Mesenchymal stem cell (in vitro differentiated cells and primary cell): Measurements from ENCODE around the gene APPL2. TPM values are rescaled to one million over a fixed set of nuclear protein-coding genes. Genes with fewer than 3 reads are reported as not detected.

Experiments used
- DNase-seq: peaks from one replicate; pipeline ENCODE4 v3.0.0-alpha.2; 2013
- H2AFZ ChIP-seq: one replicate; pipeline ENCODE4 v1.6.1; 2013; ENCODE audit warnings: low read depth, mild to moderate bottlenecking, control low read depth, inconsistent platforms, low read length, moderate library complexity
- H2AK5ac ChIP-seq: 2 replicates; pipeline ENCODE4 v1.6.1; 2013; ENCODE audit warnings: low read length, moderate library complexity, mild to moderate bottlenecking, inconsistent platforms; ENCODE audit not compliant: severe bottlenecking
- H2BK120ac ChIP-seq: one replicate; pipeline ENCODE4 v1.6.1; 2013; ENCODE audit warnings: low read depth, mild to moderate bottlenecking, inconsistent platforms, low read length, moderate library complexity
- H2BK12ac ChIP-seq, 2 experiments: one replicate each; pipeline ENCODE4 v1.6.1; 2013; ENCODE audit warnings: inconsistent platforms in 2 of 2, low read length in 2 of 2, mild to moderate bottlenecking in 2 of 2, moderate library complexity in 2 of 2, control low read depth in 1 of 2
- H2BK15ac ChIP-seq: one replicate; pipeline ENCODE4 v1.6.1; 2013; ENCODE audit warnings: mild to moderate bottlenecking, low read depth, inconsistent platforms; ENCODE audit not compliant: poor library complexity, severe bottlenecking
- H2BK5ac ChIP-seq: 2 replicates; pipeline ENCODE4 v1.6.1; 2013; ENCODE audit warnings: low read depth, mild to moderate bottlenecking, low read length, control low read depth, inconsistent platforms; ENCODE audit not compliant: poor library complexity, severe bottlenecking
- H3K14ac ChIP-seq, 2 experiments: one replicate each; pipeline ENCODE4 v1.6.1; 2013; ENCODE audit warnings: inconsistent platforms in 2 of 2, low read length in 2 of 2, control low read depth in 1 of 2, mild to moderate bottlenecking in 1 of 2, moderate library complexity in 1 of 2
- H3K18ac ChIP-seq, 2 experiments: one replicate each; pipeline ENCODE4 v1.6.1; 2013; ENCODE audit warnings: inconsistent platforms in 2 of 2, low read length in 2 of 2, control low read depth in 1 of 2, low read depth in 1 of 2, mild to moderate bottlenecking in 1 of 2
- H3K23ac ChIP-seq, 2 experiments: one replicate each; pipeline ENCODE4 v1.6.1; 2013; ENCODE audit warnings: inconsistent platforms in 2 of 2, low read length in 2 of 2, mild to moderate bottlenecking in 2 of 2, moderate library complexity in 2 of 2, control low read depth in 1 of 2
- H3K27ac ChIP-seq: 2 replicates; pipeline ENCODE4 v1.5.1; 2013; ENCODE audit warnings: mild to moderate bottlenecking, moderate library complexity, low read length, control low read depth, inconsistent platforms; ENCODE audit not compliant: poor library complexity, severe bottlenecking
- H3K27me3 ChIP-seq, 2 experiments: 2 replicates each; pipeline versions ENCODE4 v1.6.1 to v1.7.0; 2013; ENCODE audit warnings: low read length in 2 of 2, mild to moderate bottlenecking in 2 of 2, moderate library complexity in 2 of 2, control low read depth in 1 of 2, inconsistent platforms in 1 of 2; ENCODE audit not compliant: control insufficient read depth in 1 of 2, insufficient read depth in 1 of 2
- H3K36me3 ChIP-seq, 2 experiments: 2 replicates each; pipeline versions ENCODE4 v1.6.1 to v1.7.0; 2013; ENCODE audit warnings: low read length in 2 of 2, control low read depth in 1 of 2, inconsistent platforms in 1 of 2, low read depth in 1 of 2, mild to moderate bottlenecking in 1 of 2; ENCODE audit not compliant: insufficient read depth in 2 of 2, control insufficient read depth in 1 of 2
- H3K4ac ChIP-seq, 2 experiments: one replicate each; pipeline ENCODE4 v1.6.1; 2013; ENCODE audit warnings: inconsistent platforms in 2 of 2, low read length in 2 of 2, mild to moderate bottlenecking in 2 of 2, moderate library complexity in 2 of 2, control low read depth in 1 of 2, low read depth in 1 of 2
- H3K4me1 ChIP-seq: 2 replicates; pipeline ENCODE4 v1.6.1; 2013; ENCODE audit warnings: low read depth, low read length, control low read depth; ENCODE audit not compliant: control insufficient read depth, insufficient read depth
- H3K4me2 ChIP-seq: 2 replicates; pipeline ENCODE4 v1.6.1; 2013; ENCODE audit warnings: low read length, mild to moderate bottlenecking, inconsistent platforms; ENCODE audit not compliant: poor library complexity, severe bottlenecking
- H3K4me3 ChIP-seq, 2 experiments: 2 replicates each; pipeline versions ENCODE4 v1.5.1 to v1.7.0; 2013; ENCODE audit warnings: low read length in 2 of 2, mild to moderate bottlenecking in 2 of 2, control low read depth in 1 of 2, low read depth in 1 of 2; ENCODE audit not compliant: insufficient read depth in 1 of 2
- H3K79me1 ChIP-seq: replicated peaks from 2 replicates; pipeline ENCODE4 v1.6.1; 2013; ENCODE audit warnings: mild to moderate bottlenecking, control low read depth, low read length, inconsistent platforms; ENCODE audit not compliant: poor library complexity, severe bottlenecking
- H3K9ac ChIP-seq: 2 replicates; pipeline ENCODE4 v1.7.0; 2013; ENCODE audit warnings: mild to moderate bottlenecking, low read length, moderate library complexity
- H3K9me3 ChIP-seq: 2 replicates; pipeline ENCODE4 v1.7.0; 2013; ENCODE audit warnings: mild to moderate bottlenecking, low read length; ENCODE audit not compliant: control insufficient read depth
- H4K8ac ChIP-seq: one replicate; pipeline ENCODE4 v1.6.1; 2013; ENCODE audit warnings: inconsistent platforms, mild to moderate bottlenecking, low read length, moderate library complexity
- H4K91ac ChIP-seq: one replicate; pipeline ENCODE4 v1.6.1; 2013; ENCODE audit warnings: mild to moderate bottlenecking, low read length, inconsistent platforms
- WGBS: methylation state at CpG from one replicate; pipeline ENCODE4 v1.1.7; 2013; ENCODE audit warnings: mixed read lengths; 5-methylcytosine and 5-hydroxymethylcytosine counted together
- polyA plus RNA-seq, 2 experiments: library from polyadenylated mRNA; stranded (reverse); fragments of 200-250 nt; gene quantifications; one replicate each; pipeline ENCODE4 v1.2.3, GENCODE V29; 2013

The APPL2 gene
- polyA plus RNA-seq (2013, experiment 1 of 2) = 14.5 TPM
- polyA plus RNA-seq (2013, experiment 2 of 2) = 16.6 TPM

- peak within 1 kb of the TSS; percentile 68 for H2BK5ac ChIP-seq
- H3K4me1 ChIP-seq = peaks cover 3% of the 10 kb centered on the region
- H2BK120ac ChIP-seq = peak within 1 kb of the TSS; percentile 21
- peak; percentile 90 for DNase-seq
- H3K9me3 ChIP-seq = no peaks in the 10 kb centered on the region
- H3K4me2 ChIP-seq = peak within 1 kb of the TSS; percentile 85
- peak within 1 kb of the TSS; percentile 94 to 97 for H3K18ac ChIP-seq
- H3K27ac ChIP-seq = peak within 1 kb of the TSS; percentile 84
- WGBS = under 1% methylated on average over 78 of the region's 80 CpGs
- peak within 1 kb of the TSS in 1 of 2 experiments; percentile 14 for H3K23ac ChIP-seq
- H2BK15ac ChIP-seq = peak within 1 kb of the TSS; percentile 96
- peaks cover 2% of the 10 kb centered on the region for H3K79me1 ChIP-seq
- no peaks in the 10 kb centered on the region for H3K27me3 ChIP-seq
- H2BK12ac ChIP-seq = peak within 1 kb of the TSS in 1 of 2 experiments; percentile 98
- H3K36me3 ChIP-seq = peaks cover 3 to 8% of the 10 kb centered on the region in 2 experiments
- peak within 1 kb of the TSS; percentile 90 to 94 for H3K4me3 ChIP-seq
- peak within 1 kb of the TSS; percentile 73 to 85 for H3K4ac ChIP-seq
- peak within 1 kb of the TSS; percentile 66 for H2AFZ ChIP-seq
- H3K9ac ChIP-seq = peak within 1 kb of the TSS; percentile 92
- peak within 1 kb of the TSS; percentile 76 for H2AK5ac ChIP-seq
- peak within 1 kb of the TSS; percentile 93 for H4K91ac ChIP-seq
- H3K14ac ChIP-seq = peak within 1 kb of the TSS in 1 of 2 experiments; percentile 98
- H4K8ac ChIP-seq = peak within 1 kb of the TSS; percentile 86
Observed at GRCh38 chr12:105235732-105236476, at the start of gene APPL2. Gene APPL2, minus strand, starts transcription at chr12:105236174. Its CDS starts 162 bp downstream, at chr12:105236012.

GRCh38 chr12:105285378-105285777 lies 49.4 kb upstream of the APPL2 start:
- Histone ChIP-seq H3K36me3 (no peaks in the 10 kb centered on the region), H3K4me3 (no peak overlapping the region), H2BK12ac (no peak overlapping the region), H2AK5ac (no peak overlapping the region), H3K14ac (no peak overlapping the region), H3K4me1 (no peaks in the 10 kb centered on the region), H3K18ac (no peak overlapping the region), H2BK5ac (no peak overlapping the region), H2BK15ac (no peak overlapping the region), H4K8ac (no peak overlapping the region), H3K23ac (no peak overlapping the region), H2BK120ac (no peak overlapping the region), H3K9me3 (no peaks in the 10 kb centered on the region), H3K27me3 (no peaks in the 10 kb centered on the region), H2AFZ (no peak overlapping the region), H4K91ac (no peak overlapping the region), H3K4ac (no peak overlapping the region), H3K79me1 (no peaks in the 10 kb centered on the region), H3K27ac (no peak overlapping the region), H3K9ac (no peak overlapping the region), H3K4me2 (no peak overlapping the region)
- no peak for DNase-seq
- no CpG with 5 or more reads among the region's 1 CpG for WGBS

GRCh38 chr12:105281694-105282049 lies 45.7 kb upstream of the APPL2 start:
- Histone ChIP-seq H3K4me3 (no peak overlapping the region), H2BK120ac (no peak overlapping the region), H2BK15ac (no peak overlapping the region), H3K18ac (no peak overlapping the region), H3K27ac (no peak overlapping the region), H3K4ac (no peak overlapping the region), H2BK5ac (no peak overlapping the region), H3K79me1 (no peaks in the 10 kb centered on the region), H3K9me3 (no peaks in the 10 kb centered on the region), H2BK12ac (no peak overlapping the region), H3K23ac (no peak overlapping the region), H3K4me2 (no peak overlapping the region), H3K9ac (no peak overlapping the region), H2AK5ac (no peak overlapping the region), H3K27me3 (no peaks in the 10 kb centered on the region), H3K4me1 (no peaks in the 10 kb centered on the region), H4K91ac (no peak overlapping the region), H4K8ac (no peak overlapping the region), H3K14ac (no peak overlapping the region), H2AFZ (no peak overlapping the region), H3K36me3 (no peaks in the 10 kb centered on the region)
- WGBS = 100% methylated on average over 1 of the region's 1 CpG
- DNase-seq = no peak

- H3K23ac ChIP-seq = no peak overlapping the region
- no peaks in the 10 kb centered on the region for H3K27me3 ChIP-seq
- no peak overlapping the region for H4K91ac ChIP-seq
- no peaks in the 10 kb centered on the region for H3K79me1 ChIP-seq
- WGBS = 94% methylated on average over 5 of the region's 6 CpGs
- no peak for DNase-seq
- H3K4ac ChIP-seq = no peak overlapping the region
- H3K4me1 ChIP-seq = no peaks in the 10 kb centered on the region
- H3K9ac ChIP-seq = no peak overlapping the region
- no peak overlapping the region for H3K27ac ChIP-seq
- H3K14ac ChIP-seq = no peak overlapping the region
- no peak overlapping the region for H2AK5ac ChIP-seq
- no peak overlapping the region for H3K18ac ChIP-seq
- no peak overlapping the region for H2BK5ac ChIP-seq
- H3K9me3 ChIP-seq = no peaks in the 10 kb centered on the region
- H3K4me2 ChIP-seq = no peak overlapping the region
- no peak overlapping the region for H2AFZ ChIP-seq
- H3K36me3 ChIP-seq = no peaks in the 10 kb centered on the region
- no peak overlapping the region for H2BK15ac ChIP-seq
- no peak overlapping the region for H4K8ac ChIP-seq
- H3K4me3 ChIP-seq = no peak overlapping the region
- H2BK12ac ChIP-seq = no peak overlapping the region
- no peak overlapping the region for H2BK120ac ChIP-seq
Observed at GRCh38 chr12:105280966-105281693, 45.2 kb upstream of the APPL2 start.
